Lower lobe of right lung (tissue), 2 donors: ENCODE results near the gene NBEAL2. TPM values are rescaled to one million over a fixed set of nuclear protein-coding genes. Genes with fewer than 3 reads are reported as not detected.
A peak's percentile ranks its signal among the peaks of the same experiment; 100 is the strongest.

Source experiments
- ATAC-seq, 2 donors: fragments of 200-7000 bp; cut with Tn5 transposase; one replicate each; pipeline ENCODE4 v1.9.1; 2020 to 2022; ENCODE audit warnings: mild to moderate bottlenecking in 2 of 2, moderate library complexity in 2 of 2
- DNase-seq: peaks from one replicate; pipeline ENCODE4 v3.0.0-alpha.2; 2020
- H3K27ac ChIP-seq: fragments of 200-600 bp; one replicate; pipeline ENCODE4 v1.8.0; 2022
- H3K27me3 ChIP-seq: fragments of 200-600 bp; one replicate; pipeline ENCODE4 v1.8.0; 2022; ENCODE audit warnings: low read depth
- H3K36me3 ChIP-seq: fragments of 200-600 bp; one replicate; pipeline ENCODE4 v1.8.0; 2022; ENCODE audit warnings: mild to moderate bottlenecking
- H3K4me1 ChIP-seq: fragments of 200-600 bp; one replicate; pipeline ENCODE4 v1.8.0; 2022
- H3K4me3 ChIP-seq: fragments of 200-600 bp; one replicate; pipeline ENCODE4 v1.8.0; 2022; ENCODE audit warnings: mild to moderate bottlenecking
- H3K9me3 ChIP-seq: fragments of 200-600 bp; one replicate; pipeline ENCODE4 v1.8.0; 2022
- CTCF ChIP-seq: fragments of 200-600 bp; IDR thresholded peaks from one replicate; pipeline ENCODE4 v1.8.0; 2022; ENCODE audit warnings: antibody characterized with exemption, mild to moderate bottlenecking
- intact Hi-C: fragments of 100-400 bp; cut with DNase I; formaldehyde crosslinking; loops from one replicate; pipeline ENCODE4 v1.11.0; 2022
- total RNA-seq: library from RNA; stranded (reverse); fragmentation: NEBNext Ultra II Directional; extraction: Animal tissue kit (Norgen Biotek cat#: 25700); gene quantifications from one replicate; pipeline ENCODE4 v1.2.1, GENCODE V29; 2021
- donor health status: DM: no; HTN: yes; CAD: no; lungs with severe emphysema.

NBEAL2 gene
- total RNA-seq, 1 donor from 2014 or later, result 97.0 TPM

GRCh38 chr3:47056705-47057104 lies 77.2 kb downstream of the NBEAL2 start:
- intact Hi-C loops, result no loop called here
- Histone ChIP-seq H3K27me3 (no peaks in the 10 kb centered on the region), H3K27ac (no peak overlapping the region), H3K36me3 (peaks cover 63% of the 10 kb centered on the region), H3K4me1 (no peaks in the 10 kb centered on the region), H3K4me3 (no peak overlapping the region), H3K9me3 (no peaks in the 10 kb centered on the region)
- DNase-seq (no peak), ATAC-seq (no peak)
- no peak for TF ChIP-seq CTCF

DNA sequence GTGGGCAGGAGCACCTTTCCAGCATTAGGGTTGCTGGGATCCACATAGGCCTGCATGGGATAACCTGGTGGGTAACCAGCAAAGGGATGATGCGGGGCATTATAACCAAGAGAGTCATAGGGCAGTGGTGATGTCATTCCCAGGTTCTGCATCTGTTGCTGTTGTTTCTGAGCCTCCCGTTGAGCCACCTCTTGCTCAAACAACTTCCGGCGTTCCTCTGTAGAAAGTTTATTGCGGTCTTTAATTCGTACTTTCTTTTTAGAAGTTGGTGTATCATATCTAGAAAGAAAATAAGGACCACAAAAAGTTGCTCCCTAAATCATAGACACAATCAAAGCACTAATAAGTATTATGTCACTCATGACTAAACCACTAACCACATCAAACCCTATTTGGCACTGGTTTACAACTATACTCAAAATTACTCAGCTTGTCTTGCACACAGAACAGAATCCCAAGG lies 77.8 kb downstream of the NBEAL2 start:
- intact Hi-C loops, result no loop called here
- no peaks in the 10 kb centered on the region for H3K4me1 ChIP-seq
- H3K27me3 ChIP-seq, result no peaks in the 10 kb centered on the region
- DNase-seq (no peak), ATAC-seq (peak; percentile 16 to 38)
- TF ChIP-seq CTCF, result no peak
- no peak overlapping the region for H3K4me3 ChIP-seq
- peaks cover 63% of the 10 kb centered on the region for H3K36me3 ChIP-seq
- no peaks in the 10 kb centered on the region for H3K9me3 ChIP-seq
- H3K27ac ChIP-seq, result no peak overlapping the region

Other genes starting within 250 kb of the NBEAL2 start
- gene MYL3, start 116.2 kb upstream of the NBEAL2 start, total RNA-seq, result 2.0 TPM
- gene PTH1R, start 101.9 kb upstream of the NBEAL2 start, total RNA-seq, result 14.5 TPM
- gene CCDC12, start 2.9 kb upstream of the NBEAL2 start, total RNA-seq, result 42.9 TPM
- gene SETD2, start 184.4 kb downstream of the NBEAL2 start, total RNA-seq, result 47.9 TPM